Activated CD4-positive, alpha-beta T cell treated with anti-CD3 and anti-CD28 coated beads, Interleukin-2, amount 10 ng/mL, durations not matched to agents 24 days and 14 days (primary cell): Measurements from ENCODE around the gene RAD51B. TPM values are rescaled to one million over a fixed set of nuclear protein-coding genes. Genes with fewer than 3 reads are reported as not detected.
A peak's percentile ranks its signal among the peaks of the same experiment; 100 is the strongest.

Experiments
- DNase-seq: peaks from one replicate; pipeline ENCODE4 v3.0.0; 2022
- H3K27ac Mint-ChIP-seq: one replicate; pipeline ENCODE4 v1.8.0; 2022; ENCODE audit warnings: mild to moderate bottlenecking, mixed read lengths
- H3K27me3 Mint-ChIP-seq: one replicate; pipeline ENCODE4 v1.8.0; 2022; ENCODE audit warnings: mixed read lengths
- H3K36me3 Mint-ChIP-seq: one replicate; pipeline ENCODE4 v1.8.0; 2022; ENCODE audit warnings: low read depth, mild to moderate bottlenecking, mixed read lengths
- H3K4me1 Mint-ChIP-seq: one replicate; pipeline ENCODE4 v1.8.0; 2021; ENCODE audit warnings: mixed read lengths
- H3K4me3 Mint-ChIP-seq: one replicate; pipeline ENCODE4 v1.8.0; 2022; ENCODE audit warnings: mild to moderate bottlenecking, moderate library complexity, mixed read lengths
- H3K9me3 Mint-ChIP-seq: one replicate; pipeline ENCODE4 v1.8.0; 2021; ENCODE audit warnings: mixed read lengths
- intact Hi-C: fragments of 100-400 bp; cut with micrococcal nuclease; formaldehyde crosslinking; loops from one replicate; pipeline ENCODE4 v1.15.1; 2023
- total RNA-seq: library from RNA; stranded (reverse); gene quantifications from 2 replicates; pipeline ENCODE4 v1.2.3, GENCODE V29; 2022

Gene RAD51B
- total RNA-seq, 1 donor from 2014 or later: 29.3 TPM

- no peaks in the 10 kb centered on the region for H3K27me3 Mint-ChIP-seq
- no peak overlapping the region for H3K4me3 Mint-ChIP-seq
- DNase-seq: no peak
- H3K4me1 Mint-ChIP-seq: no peaks in the 10 kb centered on the region
- H3K9me3 Mint-ChIP-seq: no peaks in the 10 kb centered on the region
- no peaks in the 10 kb centered on the region for H3K36me3 Mint-ChIP-seq
- intact Hi-C loops: no loop called here
- no peak overlapping the region for H3K27ac Mint-ChIP-seq
Observed at GRCh38 chr14:67892466-67893100, 73.0 kb downstream of the RAD51B start.

DNA sequence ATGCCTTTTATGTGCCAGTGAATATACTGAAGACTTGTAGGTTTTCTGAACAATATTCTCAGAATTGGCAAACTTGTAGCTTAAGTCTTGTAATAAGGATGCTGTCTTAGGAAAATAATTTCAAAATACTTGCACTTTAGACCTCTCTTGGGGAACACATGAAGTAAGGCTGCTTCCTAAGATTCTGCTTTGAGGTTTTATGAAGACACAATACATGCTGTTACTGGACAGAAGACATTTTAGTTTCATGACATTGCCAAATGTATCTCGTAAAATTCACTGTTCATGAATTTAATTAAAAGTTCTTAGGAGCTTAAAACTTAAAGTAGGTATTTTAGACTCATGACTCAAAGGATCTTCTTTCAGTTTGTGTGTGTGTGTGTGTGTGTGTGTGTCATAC, 80.7 kb downstream of the RAD51B start:
- Mint-ChIP-seq H3K4me1 (no peaks in the 10 kb centered on the region), H3K27me3 (no peaks in the 10 kb centered on the region), H3K36me3 (peaks cover 4% of the 10 kb centered on the region), H3K4me3 (no peak overlapping the region), H3K9me3 (peaks cover 8% of the 10 kb centered on the region), H3K27ac (no peak overlapping the region)
- DNase-seq: no peak
- intact Hi-C loops: no loop called here

- Mint-ChIP-seq H3K4me3 (no peak overlapping the region), H3K36me3 (no peaks in the 10 kb centered on the region), H3K4me1 (no peaks in the 10 kb centered on the region), H3K9me3 (no peaks in the 10 kb centered on the region), H3K27me3 (no peaks in the 10 kb centered on the region), H3K27ac (no peak overlapping the region)
- intact Hi-C loops: no loop called here
- DNase-seq: no peak
Observed at GRCh38 chr14:67908052-67908754, 88.6 kb downstream of the RAD51B start.

DNA sequence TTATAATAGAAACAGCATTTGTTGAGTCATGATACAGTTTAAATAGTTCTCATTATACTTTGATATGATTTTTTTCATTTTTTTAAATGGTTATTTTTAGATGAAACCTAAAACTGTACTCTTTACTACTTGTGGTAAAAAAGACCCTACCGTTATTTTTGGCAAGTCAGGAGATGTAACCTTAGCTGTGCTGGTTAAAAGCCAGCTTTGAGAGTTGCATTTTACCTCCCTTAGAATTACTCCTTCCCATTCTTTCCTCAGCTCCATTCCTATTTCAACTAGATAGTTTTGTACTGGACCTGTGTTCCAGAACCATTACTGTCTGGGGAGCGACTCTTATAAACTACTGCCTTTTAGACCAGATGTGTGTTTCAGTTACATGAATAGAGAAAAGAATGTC, 92.0 kb downstream of the RAD51B start:
- Mint-ChIP-seq H3K27ac (no peak overlapping the region), H3K4me3 (no peak overlapping the region), H3K9me3 (no peaks in the 10 kb centered on the region), H3K4me1 (no peaks in the 10 kb centered on the region), H3K36me3 (no peaks in the 10 kb centered on the region), H3K27me3 (no peaks in the 10 kb centered on the region)
- intact Hi-C loops: no loop called here
- DNase-seq: no peak

- no peaks in the 10 kb centered on the region for H3K36me3 Mint-ChIP-seq
- H3K4me3 Mint-ChIP-seq: no peak overlapping the region
- DNase-seq: no peak
- intact Hi-C loops: no loop called here
- H3K4me1 Mint-ChIP-seq: no peaks in the 10 kb centered on the region
- H3K27me3 Mint-ChIP-seq: no peaks in the 10 kb centered on the region
- H3K9me3 Mint-ChIP-seq: no peaks in the 10 kb centered on the region
- no peak overlapping the region for H3K27ac Mint-ChIP-seq
Observed at GRCh38 chr14:67916430-67916829, 96.9 kb downstream of the RAD51B start.

DNA sequence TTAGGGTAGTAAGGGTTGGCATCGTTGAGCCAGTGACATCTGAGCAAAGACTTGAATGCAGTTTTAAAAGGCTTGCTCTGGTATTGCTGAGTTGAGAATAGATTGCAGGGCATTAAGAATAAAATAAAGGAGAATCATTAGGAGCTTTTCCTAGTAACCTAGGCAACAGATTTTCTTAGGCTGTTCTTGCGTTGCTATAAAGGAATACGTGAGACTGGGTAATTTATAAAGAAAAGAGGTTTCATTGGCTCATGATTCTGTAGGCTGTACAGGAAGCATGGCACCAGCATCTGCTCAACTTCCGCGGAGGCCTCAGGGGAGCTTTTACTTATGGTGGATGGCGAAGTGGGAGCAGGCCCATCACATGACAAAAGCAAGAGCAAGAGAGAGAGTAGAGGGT, 97.4 kb downstream of the RAD51B start:
- Mint-ChIP-seq H3K27me3 (no peaks in the 10 kb centered on the region), H3K36me3 (no peaks in the 10 kb centered on the region), H3K4me1 (no peaks in the 10 kb centered on the region), H3K9me3 (no peaks in the 10 kb centered on the region), H3K4me3 (no peak overlapping the region), H3K27ac (no peak overlapping the region)
- intact Hi-C loops: no loop called here
- DNase-seq: no peak

DNA sequence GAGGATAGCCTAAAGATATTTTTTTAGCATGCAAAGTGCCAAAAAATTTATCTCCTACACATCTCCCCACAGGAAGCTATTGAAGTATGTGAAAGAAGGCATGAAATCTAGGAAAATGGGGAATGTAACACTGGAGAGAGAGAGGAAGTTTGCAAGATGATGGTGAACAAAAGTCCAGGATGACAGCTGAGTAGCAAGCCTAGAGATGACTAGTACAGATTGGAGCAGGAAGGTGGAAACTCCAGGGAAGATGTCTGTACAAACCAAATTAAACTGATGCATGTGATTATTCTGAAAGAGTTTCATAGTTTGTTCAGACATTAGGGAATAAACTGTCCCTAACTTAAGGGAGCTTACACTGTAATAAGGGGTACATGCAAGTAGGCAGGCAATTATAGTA, 99.3 kb downstream of the RAD51B start:
- Mint-ChIP-seq H3K27ac (no peak overlapping the region), H3K36me3 (no peaks in the 10 kb centered on the region), H3K9me3 (no peaks in the 10 kb centered on the region), H3K4me1 (no peaks in the 10 kb centered on the region), H3K27me3 (no peaks in the 10 kb centered on the region), H3K4me3 (no peak overlapping the region)
- no peak for DNase-seq
- intact Hi-C loops: no loop called here

- Mint-ChIP-seq H3K27ac (no peak overlapping the region), H3K27me3 (no peaks in the 10 kb centered on the region), H3K4me1 (no peaks in the 10 kb centered on the region), H3K9me3 (no peaks in the 10 kb centered on the region), H3K4me3 (no peak overlapping the region), H3K36me3 (peaks cover 2% of the 10 kb centered on the region)
- intact Hi-C loops: no loop called here
- no peak for DNase-seq
Observed at GRCh38 chr14:67919259-67920032, 99.9 kb downstream of the RAD51B start.

DNA sequence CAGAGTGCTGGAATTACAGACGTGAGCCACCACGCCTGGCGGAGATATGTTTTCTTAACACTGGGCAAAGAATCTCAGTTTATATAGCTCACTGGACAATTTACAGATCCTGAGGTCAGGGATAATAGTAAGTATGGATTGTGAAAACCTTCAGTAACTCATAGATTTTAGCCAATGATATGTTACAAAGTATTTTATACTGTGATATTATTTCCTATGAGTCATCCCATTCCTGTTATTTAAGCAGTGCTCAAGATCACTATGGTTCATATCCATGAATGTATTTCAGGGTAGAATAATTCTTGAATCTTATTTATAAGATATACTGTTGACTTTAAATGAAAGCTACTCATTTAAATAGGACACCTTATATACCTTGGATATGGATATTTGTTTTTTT, 107.2 kb downstream of the RAD51B start:
- H3K27ac Mint-ChIP-seq: no peak overlapping the region
- peaks cover 9% of the 10 kb centered on the region for H3K9me3 Mint-ChIP-seq
- H3K4me3 Mint-ChIP-seq: no peak overlapping the region
- intact Hi-C loops: no loop called here
- no peaks in the 10 kb centered on the region for H3K4me1 Mint-ChIP-seq
- H3K36me3 Mint-ChIP-seq: peaks cover 2% of the 10 kb centered on the region
- DNase-seq: no peak
- no peaks in the 10 kb centered on the region for H3K27me3 Mint-ChIP-seq

DNA sequence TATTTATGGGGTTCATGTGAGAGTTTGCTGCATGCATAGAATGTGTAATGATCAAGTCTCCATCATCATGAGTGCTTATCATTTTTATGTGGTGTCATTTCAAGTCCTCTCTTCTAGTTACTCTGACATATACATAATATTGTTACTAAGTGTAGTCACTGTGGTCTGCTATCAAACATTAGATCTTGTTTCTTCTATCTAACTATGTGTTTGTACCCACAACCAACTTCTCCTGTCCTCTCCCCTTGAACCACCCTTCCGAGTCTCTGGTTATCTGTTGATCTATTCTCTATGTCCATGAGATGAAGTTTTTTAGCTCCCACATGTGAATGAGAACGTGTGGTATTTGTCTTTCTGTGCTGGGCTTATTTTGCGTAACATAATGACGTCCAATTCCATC, 107.7 kb downstream of the RAD51B start:
- H3K27ac Mint-ChIP-seq: no peak overlapping the region
- intact Hi-C loops: no loop called here
- no peak for DNase-seq

DNA sequence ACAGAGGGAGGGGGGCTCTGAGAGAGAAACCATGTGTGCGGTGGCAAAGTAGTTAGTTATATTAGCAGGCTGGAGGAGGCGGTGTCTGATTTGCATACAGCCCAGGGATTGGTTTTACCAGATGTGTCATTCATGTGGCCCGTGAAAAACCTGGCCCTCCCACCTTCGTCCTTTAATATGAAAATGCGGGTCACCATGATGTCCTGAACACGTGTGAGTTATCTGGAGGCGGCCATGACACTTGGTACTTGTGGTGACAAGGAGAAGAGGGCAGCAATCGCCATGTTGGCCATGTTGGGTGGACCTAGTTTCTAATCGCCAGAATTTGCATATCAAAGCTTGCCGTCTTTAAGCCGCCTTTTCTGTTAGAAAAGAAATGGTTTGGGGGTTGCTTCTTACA, 108.8 kb downstream of the RAD51B start:
- Mint-ChIP-seq H3K27me3 (no peaks in the 10 kb centered on the region), H3K36me3 (peaks cover 2% of the 10 kb centered on the region), H3K9me3 (peaks cover 9% of the 10 kb centered on the region), H3K27ac (no peak overlapping the region), H3K4me3 (no peak overlapping the region), H3K4me1 (no peaks in the 10 kb centered on the region)
- DNase-seq: no peak
- intact Hi-C loops: no loop called here

More for the DNA sequence above, 107.7 kb downstream of the RAD51B start:
- Mint-ChIP-seq H3K9me3 (peaks cover 9% of the 10 kb centered on the region), H3K4me3 (no peak overlapping the region), H3K27me3 (no peaks in the 10 kb centered on the region), H3K36me3 (peaks cover 2% of the 10 kb centered on the region), H3K4me1 (no peaks in the 10 kb centered on the region)

- no peak for DNase-seq
- H3K9me3 Mint-ChIP-seq: peaks cover 2% of the 10 kb centered on the region
- H3K4me1 Mint-ChIP-seq: peaks cover 2% of the 10 kb centered on the region
- intact Hi-C loops: no loop called here
- no peaks in the 10 kb centered on the region for H3K27me3 Mint-ChIP-seq
- no peaks in the 10 kb centered on the region for H3K36me3 Mint-ChIP-seq
- no peak overlapping the region for H3K27ac Mint-ChIP-seq
- no peak overlapping the region for H3K4me3 Mint-ChIP-seq
Observed at GRCh38 chr14:67932708-67933246, 113.2 kb downstream of the RAD51B start.

GRCh38 chr14:67933266-67933665, 113.7 kb downstream of the RAD51B start:
- intact Hi-C loops: no loop called here
- H3K36me3 Mint-ChIP-seq: no peaks in the 10 kb centered on the region
- H3K27ac Mint-ChIP-seq: no peak overlapping the region
- H3K4me3 Mint-ChIP-seq: no peak overlapping the region
- no peaks in the 10 kb centered on the region for H3K27me3 Mint-ChIP-seq
- peaks cover 2% of the 10 kb centered on the region for H3K4me1 Mint-ChIP-seq
- no peak for DNase-seq
- no peaks in the 10 kb centered on the region for H3K9me3 Mint-ChIP-seq

- Mint-ChIP-seq H3K4me1 (peaks cover 2% of the 10 kb centered on the region), H3K36me3 (no peaks in the 10 kb centered on the region), H3K9me3 (no peaks in the 10 kb centered on the region), H3K27ac (no peak overlapping the region), H3K27me3 (no peaks in the 10 kb centered on the region), H3K4me3 (no peak overlapping the region)
- DNase-seq: peak; percentile 68
- intact Hi-C loops: loop anchor here (2.0 kb wide), 1 partner anchor 883 kb away; no protein-coding TSS in a partner anchor
Observed at GRCh38 chr14:67934087-67934486, 114.5 kb downstream of the RAD51B start.
